Muscle of arm (tissue), 14 donors: ENCODE data around the gene GRM1. TPM values are rescaled to one million over a fixed set of nuclear protein-coding genes. Genes with fewer than 3 reads are reported as not detected.

Experiments
- DNase-seq: peaks from one replicate; pipeline ENCODE4 v3.0.0-alpha.2; 2013
- long read RNA-seq, 11 donors: transcript quantifications; one replicate each; lab custom pipeline, GENCODE V29; 2026
- polyA plus RNA-seq, 12 donors: library from polyadenylated mRNA; unstranded; fragments of 120-200 nt; gene quantifications; one replicate each; pipeline ENCODE4 v1.2.1, GENCODE V29; 2013; ENCODE audit not compliant: insufficient read length in 12 of 12

The GRM1 gene
- under 1 TPM in 10 of 12 donors, not detected in 2; 0.05 to 0.21 (median 0.10) TPM for polyA plus RNA-seq
- long read RNA-seq, donor 1, result 0 reads
- long read RNA-seq, donor 2, result 0 reads
- long read RNA-seq, donor 3, result 0 reads
- long read RNA-seq, donor 4, result 0 reads
- long read RNA-seq, donor 5, result 0 reads
- long read RNA-seq, donor 6, result 0 reads
- long read RNA-seq, donor 7, result 0 reads
- long read RNA-seq, donor 8, result 0 reads
- long read RNA-seq, donor 9, result 0 reads
- long read RNA-seq, donor 10, result 0 reads
- long read RNA-seq, donor 11, result 0 reads

- DNase-seq, result no peak
Measured at GRCh38 chr6:146028851-146029572, at the start of gene GRM1. GRM1 (plus strand) TSS chr6:146029062; CDS start chr6:146029518, 456 bp downstream.

GRCh38 chr6:146009338-146009737 is 19.5 kb upstream of the GRM1 start:
- DNase-seq, result no peak

DNA sequence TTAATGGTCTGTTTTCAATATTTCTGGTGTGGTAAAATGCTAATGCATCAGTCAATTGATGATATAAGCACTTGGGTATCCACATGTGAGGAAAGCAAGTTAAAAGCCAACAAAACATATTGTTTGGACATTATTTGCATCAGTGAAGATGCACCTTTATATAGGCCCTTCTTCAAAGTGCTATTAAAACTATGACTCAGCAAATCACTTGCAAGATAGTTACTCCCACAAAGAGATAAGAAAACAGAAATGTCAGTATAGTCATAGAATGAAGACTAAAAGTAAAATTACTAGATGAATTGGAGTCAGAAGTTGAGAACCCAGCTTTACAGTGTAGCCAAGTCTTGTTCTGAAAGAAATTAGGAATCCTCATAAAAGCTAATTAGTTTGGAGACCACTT is 14.6 kb upstream of the GRM1 start:
- DNase-seq, result no peak

DNA sequence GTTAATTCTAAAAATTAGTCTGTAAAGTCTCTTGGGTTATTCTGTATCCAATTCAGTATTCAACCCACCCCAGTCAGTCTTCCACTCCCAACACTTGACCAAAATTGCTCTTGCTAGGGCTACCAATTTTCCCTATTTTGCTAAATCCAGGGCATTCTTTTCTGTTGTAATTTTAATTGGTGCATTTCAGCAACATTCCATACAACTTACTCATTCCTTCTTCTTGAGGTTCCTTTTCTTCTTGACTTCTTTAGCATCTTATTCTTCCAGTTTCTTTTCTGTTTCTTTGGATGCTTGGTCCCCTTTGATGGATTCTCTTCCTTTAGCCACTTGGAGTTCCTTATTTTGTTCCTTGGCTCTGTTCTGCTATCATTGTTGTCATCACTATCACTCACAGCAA is 11.2 kb upstream of the GRM1 start:
- DNase-seq, result no peak

DNA sequence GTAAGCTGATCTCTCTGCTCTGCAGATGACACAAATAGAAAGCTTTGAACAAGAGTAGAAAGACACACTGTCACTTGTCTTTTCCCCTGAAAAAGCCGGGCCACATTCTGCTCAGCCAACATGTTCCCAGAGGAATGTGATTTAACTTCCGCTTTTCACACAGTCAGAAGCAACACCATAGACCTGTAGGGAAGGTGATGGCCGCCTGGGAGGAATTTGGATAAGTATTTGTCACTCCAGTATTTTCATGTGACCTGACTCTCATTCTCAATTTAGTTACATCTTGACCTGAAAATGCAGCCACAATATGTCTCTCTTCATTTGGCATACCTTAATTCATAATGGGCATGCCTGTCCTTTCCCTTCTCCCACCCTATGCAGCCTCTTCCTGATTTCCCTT is 2.0 kb upstream of the GRM1 start:
- no peak for DNase-seq

DNA sequence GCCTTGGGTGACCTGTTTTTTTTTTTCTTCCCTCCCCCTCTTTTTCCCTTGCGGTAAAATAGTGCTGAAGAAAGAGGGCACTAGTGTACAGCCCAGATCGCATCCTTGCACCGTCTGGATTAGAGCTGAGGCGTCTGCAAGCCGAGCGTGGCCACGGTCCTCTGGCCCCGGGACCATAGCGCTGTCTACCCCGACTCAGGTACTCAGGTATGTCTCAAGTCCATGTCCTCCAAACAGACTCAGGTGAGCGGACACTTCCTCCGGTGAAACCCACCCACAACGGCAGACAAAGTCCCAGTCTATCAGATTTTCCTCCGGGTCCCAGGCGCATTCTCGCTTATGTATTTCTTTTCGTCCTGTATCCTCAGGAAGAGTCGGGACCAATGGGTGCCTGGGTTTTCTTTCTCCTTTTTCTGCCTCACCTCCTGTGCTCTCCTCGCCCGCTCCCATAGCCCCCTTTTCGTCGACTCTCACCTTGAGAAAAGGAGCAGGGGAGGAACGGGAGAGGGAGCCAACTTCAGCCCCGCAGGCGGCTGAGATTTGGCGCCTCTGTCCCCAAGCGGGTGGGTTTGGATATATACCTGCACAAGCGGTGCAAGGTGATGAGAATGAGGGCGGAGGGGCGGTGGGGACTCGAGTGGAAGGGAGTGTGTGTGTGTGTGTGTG is 1.1 kb upstream of the GRM1 start:
- no peak for DNase-seq

DNA sequence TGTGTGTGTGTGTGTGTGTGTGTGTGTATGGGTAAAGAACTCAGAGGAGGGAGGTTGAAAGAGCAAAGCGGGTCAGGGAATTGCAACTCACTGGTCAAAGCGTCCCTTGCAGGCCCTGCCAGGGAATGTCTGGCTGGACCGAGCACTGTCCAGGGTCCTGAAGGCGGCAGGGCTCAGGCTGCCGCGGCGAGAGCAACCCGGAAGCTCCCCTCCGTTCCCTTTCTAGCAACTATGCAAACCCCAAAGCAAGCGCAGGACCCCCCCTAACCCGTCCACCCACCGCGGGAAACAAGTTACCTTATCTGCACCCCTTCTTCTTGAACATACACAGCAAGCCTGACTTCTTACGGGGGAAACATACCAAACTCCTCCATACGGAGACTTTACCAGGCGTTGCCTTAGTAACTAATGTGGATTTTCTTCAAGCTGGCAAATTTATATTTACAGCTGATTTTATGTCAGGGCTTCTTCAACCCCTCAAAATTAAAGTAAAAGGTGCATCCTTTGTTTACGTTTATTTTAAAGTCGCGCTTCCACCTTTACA is 538 bp upstream of the GRM1 start:
- DNase-seq, result peak; percentile 73

DNA sequence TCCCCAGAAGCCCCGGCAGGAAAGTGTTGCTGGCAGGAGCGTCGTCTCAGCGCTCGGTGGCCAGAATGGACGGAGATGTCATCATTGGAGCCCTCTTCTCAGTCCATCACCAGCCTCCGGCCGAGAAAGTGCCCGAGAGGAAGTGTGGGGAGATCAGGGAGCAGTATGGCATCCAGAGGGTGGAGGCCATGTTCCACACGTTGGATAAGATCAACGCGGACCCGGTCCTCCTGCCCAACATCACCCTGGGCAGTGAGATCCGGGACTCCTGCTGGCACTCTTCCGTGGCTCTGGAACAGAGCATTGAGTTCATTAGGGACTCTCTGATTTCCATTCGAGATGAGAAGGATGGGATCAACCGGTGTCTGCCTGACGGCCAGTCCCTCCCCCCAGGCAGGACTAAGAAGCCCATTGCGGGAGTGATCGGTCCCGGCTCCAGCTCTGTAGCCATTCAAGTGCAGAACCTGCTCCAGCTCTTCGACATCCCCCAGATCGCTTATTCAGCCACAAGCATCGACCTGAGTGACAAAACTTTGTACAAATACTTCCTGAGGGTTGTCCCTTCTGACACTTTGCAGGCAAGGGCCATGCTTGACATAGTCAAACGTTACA is 817 bp downstream of the GRM1 start:
- DNase-seq, result no peak

DNA sequence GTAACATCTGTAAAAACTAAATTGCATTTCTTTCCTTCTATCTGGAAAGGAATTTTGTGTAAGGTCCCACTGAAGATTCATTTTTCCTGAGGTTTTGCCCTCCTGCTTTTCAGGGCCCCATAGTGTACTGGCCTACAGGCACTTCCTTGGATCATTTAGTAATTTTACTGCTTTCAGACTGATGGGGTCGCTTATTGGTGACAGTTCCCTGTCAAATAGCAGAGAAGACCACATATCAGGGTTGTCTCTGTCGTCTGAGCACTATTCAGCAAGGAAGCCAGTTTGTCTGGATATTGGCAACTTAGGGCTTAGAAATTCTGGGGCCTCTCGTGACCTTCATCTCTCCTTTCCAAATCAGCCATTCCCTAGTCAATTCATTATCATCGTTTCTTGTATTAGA is 3.5 kb downstream of the GRM1 start:
- no peak for DNase-seq

GRCh38 chr6:146040360-146040759 is 11.5 kb downstream of the GRM1 start:
- no peak for DNase-seq

DNA sequence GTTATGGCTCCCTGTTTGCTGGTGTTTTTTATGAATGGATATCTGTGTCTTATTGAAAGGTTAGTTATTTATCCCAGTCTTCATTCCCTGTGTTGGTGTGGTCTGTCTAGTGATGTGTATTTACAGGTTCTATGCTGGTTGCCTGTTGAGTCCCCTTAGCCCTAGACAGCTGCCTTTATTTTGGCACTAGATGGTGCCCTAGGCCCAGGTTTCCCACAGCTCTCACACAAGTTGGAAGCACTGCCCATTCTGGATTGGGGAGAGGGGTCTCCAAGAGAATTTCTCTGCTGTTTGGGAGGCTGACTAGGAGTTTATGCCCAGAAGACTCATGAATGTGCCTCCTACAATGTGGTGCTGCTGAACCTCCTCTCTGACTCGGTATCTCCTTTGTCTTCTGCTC is 12.4 kb downstream of the GRM1 start:
- no peak for DNase-seq

GRCh38 chr6:146047371-146047770 is 18.5 kb downstream of the GRM1 start:
- DNase-seq, result no peak

- DNase-seq, result no peak
Measured at GRCh38 chr6:146050168-146050567, 21.3 kb downstream of the GRM1 start.

DNA sequence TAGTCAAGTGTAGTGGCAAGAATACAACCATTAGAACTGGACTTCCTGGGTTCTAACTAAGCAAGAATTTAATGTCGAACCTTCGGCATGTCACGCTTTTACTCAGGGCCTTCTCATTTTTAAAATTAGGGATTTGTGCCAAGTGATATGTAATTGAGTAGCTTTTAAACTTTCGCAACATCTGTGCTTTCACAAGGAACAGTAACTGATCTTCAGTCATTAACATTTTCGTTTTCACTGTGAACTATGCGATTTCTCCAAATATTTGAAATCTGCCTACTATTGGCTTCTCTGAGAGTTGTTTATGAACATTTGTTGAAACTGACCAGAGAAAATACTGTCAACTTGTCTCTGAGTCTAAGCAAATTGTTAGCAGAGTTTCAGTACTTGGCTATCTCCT is 27.6 kb downstream of the GRM1 start:
- no peak for DNase-seq

- no peak for DNase-seq
Measured at GRCh38 chr6:146065690-146066089, 36.8 kb downstream of the GRM1 start.

- no peak for DNase-seq
Measured at GRCh38 chr6:146066506-146066905, 37.6 kb downstream of the GRM1 start.

DNA sequence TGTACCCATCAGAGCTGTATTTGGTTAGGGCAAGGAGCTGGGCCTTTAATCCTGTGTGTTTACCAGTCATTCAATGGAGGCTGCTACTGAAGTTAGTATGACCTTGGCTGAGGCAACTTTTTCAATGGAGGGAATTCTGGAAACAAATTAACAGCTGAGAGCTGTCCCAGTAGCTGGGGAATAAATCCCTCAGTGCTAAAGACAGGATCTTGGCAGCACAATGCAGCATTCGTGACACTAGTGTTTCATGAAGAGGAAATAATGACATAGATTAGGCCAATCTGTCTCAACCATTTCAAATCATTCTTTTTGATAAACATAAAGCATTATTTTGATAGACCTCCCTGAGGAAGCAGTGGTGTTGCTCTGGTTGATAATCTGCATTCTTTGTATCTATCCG is 42.9 kb downstream of the GRM1 start:
- DNase-seq, result no peak

DNA sequence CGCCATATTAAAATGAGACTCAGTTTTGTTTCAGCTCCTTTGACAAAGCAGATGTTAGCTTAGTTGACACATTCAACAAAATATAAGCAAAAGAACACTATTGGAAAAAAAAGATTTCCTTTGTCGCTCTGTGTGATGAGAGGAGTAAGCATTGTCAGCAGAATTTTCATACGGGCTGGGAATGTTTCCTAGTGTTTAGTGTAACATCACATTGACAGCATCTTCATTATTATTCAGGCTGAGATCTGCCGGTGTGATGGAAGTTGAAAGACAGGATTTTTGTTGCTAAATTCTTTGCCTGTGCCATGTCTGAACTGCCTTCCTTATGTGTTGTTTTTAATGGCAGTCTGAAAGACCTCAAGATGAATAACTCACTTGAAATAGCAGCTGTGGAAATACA is 49.1 kb downstream of the GRM1 start:
- DNase-seq, result no peak

- DNase-seq, result no peak
Measured at GRCh38 chr6:146087386-146087785, 58.5 kb downstream of the GRM1 start.

DNA sequence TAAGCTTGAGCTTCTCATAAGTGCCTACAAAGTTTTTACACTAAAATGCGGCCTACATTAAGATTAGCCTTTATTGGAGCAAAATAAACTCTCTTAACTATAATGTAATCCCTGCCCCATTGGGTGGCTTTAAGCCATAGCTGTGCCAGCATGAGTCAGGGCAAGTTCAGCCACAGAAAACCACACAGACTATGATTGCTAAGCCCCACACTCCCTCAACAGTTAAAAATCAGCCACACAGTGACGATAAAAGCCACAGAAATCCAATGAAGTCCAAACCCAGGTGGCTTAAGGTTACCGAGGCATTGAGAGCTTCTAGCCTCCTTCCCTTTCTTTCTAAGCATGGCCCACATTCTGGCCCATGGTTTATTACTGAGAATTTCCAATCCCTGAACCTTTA is 61.6 kb downstream of the GRM1 start:
- DNase-seq, result no peak

DNA sequence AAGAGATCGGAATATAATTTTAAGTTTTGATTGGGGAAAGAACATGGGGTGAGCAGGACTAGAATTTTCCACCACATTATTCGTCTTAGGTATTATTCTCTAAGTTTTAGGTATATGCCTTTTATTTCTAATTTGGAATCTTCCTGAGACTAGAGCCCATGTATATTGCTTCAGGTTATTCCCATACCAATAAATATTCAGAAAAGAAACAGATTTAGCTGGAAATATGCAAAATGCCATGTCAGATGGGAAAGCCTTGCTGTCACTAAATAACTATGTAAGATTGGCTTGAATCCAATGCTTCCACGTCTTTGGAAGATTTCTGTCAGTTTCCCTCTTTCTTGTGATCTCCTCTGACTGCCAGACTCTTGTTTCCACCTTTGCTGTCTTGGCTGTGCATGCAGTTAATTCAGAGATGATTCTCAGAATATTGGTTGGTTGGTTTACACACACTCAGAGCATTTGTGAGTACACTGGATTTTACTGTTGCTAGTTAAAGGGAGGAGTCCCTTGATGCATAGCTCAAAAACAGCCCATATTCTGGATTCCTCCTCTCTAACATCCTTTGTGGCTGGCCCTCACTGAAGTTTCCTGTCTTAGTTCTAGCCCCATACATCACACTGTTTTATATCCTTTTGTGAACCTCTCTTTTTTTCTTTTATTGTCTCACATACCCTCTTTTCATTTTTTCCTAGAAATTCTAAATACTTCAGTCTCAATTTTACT is 64.3 kb downstream of the GRM1 start:
- DNase-seq, result no peak

DNA sequence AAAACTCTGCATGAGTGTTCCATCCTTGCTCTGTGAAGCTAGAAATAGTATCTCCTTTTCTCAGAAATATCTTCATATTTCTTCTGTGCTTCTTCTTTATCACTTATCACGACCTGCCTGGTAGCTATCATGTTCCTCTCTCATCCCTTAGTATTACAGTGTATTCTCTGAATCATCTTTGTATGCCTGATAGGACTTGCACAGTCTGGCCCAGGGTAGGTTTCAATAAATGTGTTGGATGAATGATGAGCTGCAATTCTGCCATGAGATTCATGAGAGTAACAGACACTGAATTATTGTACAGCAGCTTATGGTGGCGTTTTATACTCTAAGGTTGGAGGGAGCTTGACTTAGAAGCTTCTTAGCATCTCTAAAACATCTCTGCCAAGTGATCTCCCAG is 66.6 kb downstream of the GRM1 start:
- DNase-seq, result no peak
